Thymus (tissue), 11 donors: Measurements from ENCODE around the gene KLHDC1. TPM values are rescaled to one million over a fixed set of nuclear protein-coding genes. Genes with fewer than 3 reads are reported as not detected.
"Not testable (repeated sequence)": the region's sequence is repeated elsewhere in the genome, so short reads cannot be mapped to it uniquely, and the experiment has no call there.

Experiments used
- DNase-seq, 9 donors: peaks; one replicate each; pipeline ENCODE4 v3.0.0-alpha.2; 2013; ENCODE audit warnings: low spot score in 9 of 9, low read depth in 6 of 9, missing footprints in 1 of 9
- H3K27ac ChIP-seq, 2 donors: one replicate each; pipeline ENCODE4 v1.5.1; 2013; ENCODE audit warnings: control low read depth in 1 of 2, low read depth in 1 of 2, low read length in 1 of 2, mild to moderate bottlenecking in 1 of 2, moderate library complexity in 1 of 2
- H3K27me3 ChIP-seq, 2 donors: one replicate each; pipeline ENCODE4 v1.5.1; 2013; ENCODE audit warnings: low read length in 1 of 2; ENCODE audit not compliant: control insufficient read depth in 2 of 2, insufficient read depth in 1 of 2
- H3K36me3 ChIP-seq, 2 donors: one replicate each; pipeline ENCODE4 v1.5.1; 2013; ENCODE audit warnings: low read length in 1 of 2, mild to moderate bottlenecking in 1 of 2, moderate library complexity in 1 of 2; ENCODE audit not compliant: control insufficient read depth in 2 of 2, insufficient read depth in 2 of 2
- H3K4me1 ChIP-seq, 2 donors: one replicate each; pipeline ENCODE4 v1.5.1; 2013; ENCODE audit warnings: low read length in 2 of 2; ENCODE audit not compliant: control insufficient read depth in 2 of 2, insufficient read depth in 2 of 2
- H3K4me3 ChIP-seq, 2 donors: one replicate each; pipeline ENCODE4 v1.5.1; 2013; ENCODE audit warnings: low read length in 2 of 2, control low read depth in 1 of 2, mild to moderate bottlenecking in 1 of 2
- H3K9me3 ChIP-seq, 2 donors: one replicate each; pipeline ENCODE4 v1.5.1; 2013; ENCODE audit warnings: low read length in 1 of 2, mild to moderate bottlenecking in 1 of 2; ENCODE audit not compliant: control insufficient read depth in 2 of 2, insufficient read depth in 1 of 2
- WGBS: extraction: QIAGEN DNeasy Blood & Tissue Kit; methylation state at CpG from one replicate; pipeline ENCODE4 v1.1.7; 2013; 5-methylcytosine and 5-hydroxymethylcytosine counted together
- polyA plus RNA-seq: library from polyadenylated mRNA; stranded (reverse); fragments of 200-250 nt; gene quantifications from one replicate; pipeline ENCODE4 v1.2.3, GENCODE V29; 2013
- total RNA-seq: library from RNA; stranded (reverse); fragments of 120-200 nt; gene quantifications from one replicate; pipeline ENCODE4 v1.2.4, GENCODE V29; 2013
- donor health status: healthy.

The KLHDC1 gene
- total and polyA plus RNA-seq, 2 donors: 3.9 to 7.6 TPM

- no peak overlapping the region for H3K4me3 ChIP-seq
- 95% methylated on average over 2 of the region's 2 CpGs for WGBS
- peaks cover 3 to 27% of the 10 kb centered on the region in 2 donors for H3K36me3 ChIP-seq
- H3K27me3 ChIP-seq: no peaks in the 10 kb centered on the region
- DNase-seq: no peak
- H3K27ac ChIP-seq: no peak overlapping the region
- no peaks in the 10 kb centered on the region for H3K4me1 ChIP-seq
- H3K9me3 ChIP-seq: no peaks in the 10 kb centered on the region
Measured at GRCh38 chr14:49679271-49679670, 13.6 kb upstream of the KLHDC1 start.

- no peaks in the 10 kb centered on the region for H3K9me3 ChIP-seq
- peaks cover 0 to 3% of the 10 kb centered on the region in 2 donors for H3K36me3 ChIP-seq
- no peak overlapping the region for H3K27ac ChIP-seq
- WGBS: 98% methylated on average over 4 of the region's 4 CpGs
- H3K27me3 ChIP-seq: no peaks in the 10 kb centered on the region
- DNase-seq: no peak
- no peak overlapping the region for H3K4me3 ChIP-seq
- peaks cover 8 to 15% of the 10 kb centered on the region in 2 donors for H3K4me1 ChIP-seq
Measured at GRCh38 chr14:49686425-49686824, 6.5 kb upstream of the KLHDC1 start.

- peak within 1 kb of the TSS; percentile 69 to 79 for H3K27ac ChIP-seq
- no peaks in the 10 kb centered on the region for H3K9me3 ChIP-seq
- 5% methylated on average over 67 of the region's 67 CpGs for WGBS
- DNase-seq: peak in 8 of 9 donors; percentile 33 to 81 (median 62)
- peak within 1 kb of the TSS; percentile 67 to 78 for H3K4me3 ChIP-seq
- no peaks in the 10 kb centered on the region for H3K36me3 ChIP-seq
- no peaks in the 10 kb centered on the region for H3K27me3 ChIP-seq
- H3K4me1 ChIP-seq: peaks cover 8 to 15% of the 10 kb centered on the region in 2 donors
Measured at GRCh38 chr14:49687942-49688700, 4.8 kb upstream of the KLHDC1 start, which contains the start of gene POLE2. TSS of gene POLE2 (minus strand) at chr14:49688214. CDS start at chr14:49688203, 11 bp downstream.

GRCh38 chr14:49688701-49689030 is 4.3 kb upstream of the KLHDC1 start:
- peak overlapping the region in 1 of 2 donors; percentile 78 for H3K4me3 ChIP-seq
- no peaks in the 10 kb centered on the region for H3K27me3 ChIP-seq
- no peaks in the 10 kb centered on the region for H3K9me3 ChIP-seq
- 95% methylated on average over 8 of the region's 8 CpGs for WGBS
- H3K4me1 ChIP-seq: peaks cover 8 to 15% of the 10 kb centered on the region in 2 donors
- no peaks in the 10 kb centered on the region for H3K36me3 ChIP-seq
- DNase-seq: no peak
- H3K27ac ChIP-seq: peak overlapping the region in 1 of 2 donors; percentile 79

GRCh38 chr14:49691031-49691430 is 1.9 kb upstream of the KLHDC1 start:
- H3K27ac ChIP-seq: no peak overlapping the region

GRCh38 chr14:49692193-49692757 is 645 bp upstream of the KLHDC1 start:
- 78% methylated on average over 6 of the region's 6 CpGs for WGBS
- Histone ChIP-seq H3K4me1 (peaks cover 7 to 10% of the 10 kb centered on the region in 2 donors), H3K4me3 (peak overlapping the region; percentile 54 to 84), H3K27ac (peak overlapping the region; percentile 82 to 93), H3K27me3 (no peaks in the 10 kb centered on the region), H3K9me3 (no peaks in the 10 kb centered on the region), H3K36me3 (no peaks in the 10 kb centered on the region)
- no peak for DNase-seq

More at GRCh38 chr14:49691031-49691430, 1.9 kb upstream of the KLHDC1 start:
- DNase-seq: no peak
- H3K4me1 ChIP-seq: peaks cover 8 to 15% of the 10 kb centered on the region in 2 donors
- H3K27me3 ChIP-seq: no peaks in the 10 kb centered on the region
- H3K4me3 ChIP-seq: no peak overlapping the region
- H3K9me3 ChIP-seq: no peaks in the 10 kb centered on the region
- WGBS: 94% methylated on average over 4 of the region's 4 CpGs
- no peaks in the 10 kb centered on the region for H3K36me3 ChIP-seq

- H3K4me3 ChIP-seq: peak overlapping the region; percentile 54 to 84
Measured at GRCh38 chr14:49693735-49694124, 810 bp downstream of the KLHDC1 start.

GRCh38 chr14:49702725-49703124 is 9.8 kb downstream of the KLHDC1 start:
- WGBS: 63% methylated on average over 4 of the region's 4 CpGs

More at GRCh38 chr14:49693735-49694124, 810 bp downstream of the KLHDC1 start:
- not testable (repeated sequence) for H3K36me3 ChIP-seq, H3K27me3 ChIP-seq, DNase-seq, H3K9me3 ChIP-seq, H3K27ac ChIP-seq, H3K4me1 ChIP-seq
- 21% methylated on average over 13 of the region's 13 CpGs for WGBS

GRCh38 chr14:49703965-49704364 is 11.0 kb downstream of the KLHDC1 start:
- no peak overlapping the region for H3K4me3 ChIP-seq
- H3K27me3 ChIP-seq: no peaks in the 10 kb centered on the region
- no peak for DNase-seq
- no peaks in the 10 kb centered on the region for H3K9me3 ChIP-seq
- no peak overlapping the region for H3K27ac ChIP-seq
- whole genome bisulfite sequencing: 24% methylated on average over 3 of the region's 3 CpGs
- no peaks in the 10 kb centered on the region for H3K4me1 ChIP-seq
- H3K36me3 ChIP-seq: no peaks in the 10 kb centered on the region

More at GRCh38 chr14:49702725-49703124, 9.8 kb downstream of the KLHDC1 start:
- Histone ChIP-seq H3K4me3 (no peak overlapping the region), H3K4me1 (no peaks in the 10 kb centered on the region), H3K27me3 (no peaks in the 10 kb centered on the region), H3K9me3 (no peaks in the 10 kb centered on the region), H3K27ac (no peak overlapping the region), H3K36me3 (no peaks in the 10 kb centered on the region)
- DNase-seq: no peak
